ENCODE measurements around the gene COL10A1.
"Not testable (repeated sequence)": the region's sequence is repeated elsewhere in the genome, so short reads cannot be mapped to it uniquely, and the experiment has no call there.

COL10A1 gene

DNA sequence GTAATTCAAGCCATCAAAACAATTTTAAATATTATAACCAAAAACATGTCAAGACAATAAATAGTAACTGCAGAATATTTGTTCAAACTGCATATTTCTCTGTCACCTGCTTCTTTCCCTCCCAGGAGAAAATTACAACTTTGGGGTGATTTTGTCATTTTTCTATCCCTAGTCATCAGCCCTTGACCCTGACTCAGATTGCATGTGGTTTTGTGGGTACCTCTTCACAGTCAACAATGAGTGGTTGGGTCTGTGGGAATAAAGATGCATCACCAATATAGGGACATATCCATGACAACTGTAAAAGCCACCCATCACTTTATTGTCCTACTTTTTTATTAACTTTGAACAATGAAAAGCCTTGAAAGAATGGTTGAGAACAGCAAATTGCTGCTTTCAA lies 7.3 kb downstream of the COL10A1 start:
- no peak for DNase-seq

DNA sequence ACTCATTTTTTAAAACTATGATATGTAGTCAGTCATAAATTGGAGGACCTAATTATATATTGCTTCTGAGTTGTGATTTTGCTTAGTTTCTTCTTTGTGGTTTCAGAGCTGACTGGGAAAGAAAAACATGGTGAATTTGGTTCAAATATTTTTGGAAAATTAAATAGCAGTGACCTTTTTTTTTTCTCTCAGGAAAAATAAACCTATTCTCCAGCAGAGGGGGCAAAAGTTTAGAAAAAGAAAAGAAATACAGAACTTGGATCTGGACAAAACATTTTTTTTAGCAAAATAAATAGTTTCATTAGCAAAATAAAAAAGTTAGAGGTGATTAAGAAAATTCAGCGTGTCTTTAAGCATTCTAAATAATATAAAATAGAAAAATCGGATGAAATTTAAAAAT lies 10.2 kb downstream of the COL10A1 start:
- no peak for DNase-seq

GRCh38 chr6:116113386-116113785 lies 12.5 kb downstream of the COL10A1 start:
- DNase-seq, result no peak

DNA sequence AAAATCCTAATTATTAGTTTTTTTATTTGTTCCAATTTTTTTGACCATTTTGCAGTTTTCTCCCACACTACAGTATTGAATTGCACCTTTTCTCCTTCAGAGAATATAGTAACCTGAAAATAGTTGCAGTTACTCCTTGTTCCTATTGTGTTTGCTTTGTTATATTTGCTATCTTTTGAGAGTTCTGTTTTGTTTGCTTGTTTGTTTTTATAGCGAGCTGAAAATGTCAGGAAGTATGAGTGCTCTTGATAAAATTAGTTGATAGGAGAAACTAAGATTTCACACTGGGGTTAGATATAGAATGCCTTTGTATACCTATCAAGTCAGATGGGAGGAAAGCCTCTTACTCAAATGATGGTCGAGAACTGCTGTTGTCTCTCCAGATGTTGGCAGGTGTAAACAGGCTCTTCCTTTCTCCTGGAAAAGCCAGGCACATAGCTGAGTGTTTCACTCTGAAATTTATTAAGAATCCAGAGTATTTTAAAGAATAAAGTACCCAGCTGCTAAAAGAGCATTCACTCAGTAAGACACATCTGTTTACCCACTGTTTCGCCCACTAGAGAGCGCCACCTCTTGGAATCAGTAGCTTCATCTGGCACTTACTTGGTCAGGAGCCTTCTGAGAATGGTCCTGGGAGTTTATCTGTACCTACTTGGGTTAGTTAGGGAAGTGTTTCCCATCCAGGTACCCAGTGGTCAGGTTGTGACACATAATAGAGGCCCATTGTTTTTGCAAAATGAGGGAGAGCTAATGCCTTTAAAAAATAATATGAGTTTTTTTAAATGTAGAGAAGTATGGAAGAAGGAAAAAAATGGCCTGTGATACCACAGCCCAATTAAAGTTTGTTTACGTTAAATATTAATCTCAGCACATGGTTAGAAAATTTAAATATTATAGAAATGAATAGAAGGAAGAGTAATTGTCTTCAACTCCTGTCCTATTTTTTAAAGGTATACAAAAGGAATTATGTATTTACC lies 14.1 kb downstream of the COL10A1 start:
- peak; percentile 26 for DNase-seq

DNA sequence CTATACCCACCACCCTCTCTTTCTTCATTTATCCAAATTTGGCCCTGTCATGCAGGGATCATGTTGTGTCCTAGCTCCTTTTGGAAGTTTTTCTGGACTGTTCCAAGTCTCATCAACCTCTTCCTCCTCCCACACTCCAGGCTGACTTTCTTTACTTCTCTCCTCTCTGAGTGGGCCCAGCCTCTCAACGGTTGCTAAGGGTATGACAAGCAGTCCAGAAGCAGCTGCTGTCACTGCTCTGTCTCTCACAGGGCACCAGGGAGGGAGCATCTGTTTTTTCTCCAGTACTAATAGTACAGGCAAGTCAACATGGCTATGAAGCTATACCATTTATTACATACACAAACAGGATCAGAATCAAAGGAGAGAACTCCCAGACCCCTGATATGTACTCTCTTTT lies 17.1 kb downstream of the COL10A1 start:
- DNase-seq, result no peak

DNA sequence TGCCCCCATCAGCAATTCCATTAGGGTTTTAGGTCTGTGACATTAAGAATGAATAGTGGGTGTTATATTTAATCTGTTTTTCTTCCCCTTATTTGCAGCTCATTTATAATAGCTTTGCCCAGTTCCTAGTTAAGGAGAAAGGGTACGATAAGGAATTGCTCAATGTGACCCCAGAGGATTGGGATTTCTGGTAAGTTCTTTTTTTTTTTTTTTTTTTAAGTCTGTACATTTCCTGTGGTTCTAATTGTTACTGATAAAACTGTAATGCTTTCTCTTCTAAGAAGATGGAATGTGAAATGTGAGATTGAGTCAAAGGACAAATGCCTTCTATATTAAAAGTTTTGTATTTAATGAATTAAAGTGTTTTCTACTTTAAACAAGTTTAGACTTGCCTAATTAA lies 19.8 kb downstream of the COL10A1 start:
- no peak for DNase-seq

DNA sequence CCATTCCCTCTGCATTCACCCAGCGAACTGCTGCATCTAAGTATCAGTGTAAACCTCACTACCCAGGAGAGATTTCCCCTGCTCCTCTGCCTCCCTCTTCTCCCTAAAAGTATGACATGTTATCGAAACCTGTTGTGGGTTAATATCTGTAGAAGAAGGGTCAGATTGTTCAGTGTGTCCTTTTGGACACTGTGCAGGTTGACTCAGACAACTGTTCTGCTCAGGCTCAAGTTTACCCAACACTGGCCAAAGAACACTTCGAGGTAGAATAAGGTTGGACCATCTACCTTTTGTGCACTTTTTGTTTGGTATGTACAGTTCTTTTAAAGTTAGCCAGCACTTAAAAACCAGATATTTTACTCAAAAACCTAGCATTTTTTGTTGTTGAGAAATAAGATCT lies 20.7 kb downstream of the COL10A1 start:
- DNase-seq, result no peak

DNA sequence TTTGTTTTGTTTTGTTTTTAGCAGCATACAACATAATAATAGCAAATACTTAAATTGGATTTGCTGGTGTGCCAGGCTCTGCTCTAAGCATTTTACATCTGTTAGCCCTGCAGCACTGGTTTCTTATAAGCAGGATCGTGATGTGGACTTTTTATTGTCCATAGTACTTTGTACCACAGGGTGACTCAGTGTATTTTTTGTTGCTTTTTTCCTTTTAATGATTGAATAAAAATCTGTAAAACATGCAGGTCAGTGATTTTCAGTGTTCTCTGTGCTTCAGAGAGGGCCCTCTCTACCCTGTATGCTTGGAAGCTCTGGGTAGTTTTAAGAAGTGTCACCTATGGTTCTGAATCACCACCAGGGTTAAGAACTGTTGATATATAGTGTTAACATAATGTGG lies 21.3 kb downstream of the COL10A1 start:
- no peak for DNase-seq

DNA sequence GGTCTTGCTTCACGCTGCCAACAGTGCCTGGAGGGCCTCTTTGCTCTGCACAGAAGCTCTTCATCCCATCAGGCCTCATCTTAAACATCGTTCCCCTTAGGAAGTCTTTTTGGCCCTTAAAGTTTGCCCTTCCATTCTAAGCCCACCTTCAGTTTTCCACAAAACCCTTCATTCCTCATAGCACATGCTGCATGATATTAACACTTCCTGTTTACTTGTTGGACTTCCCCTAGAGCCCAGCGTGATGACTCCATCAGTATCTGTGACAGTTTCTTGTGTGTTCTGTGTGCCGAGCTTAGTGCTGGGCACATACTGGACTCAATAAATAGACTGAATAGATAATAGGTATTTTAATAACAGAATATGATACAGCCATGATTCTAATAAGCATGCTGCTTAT lies 23.1 kb downstream of the COL10A1 start:
- no peak for DNase-seq

GRCh38 chr6:116101790-116102189 lies 24.1 kb downstream of the COL10A1 start:
- no peak for DNase-seq

DNA sequence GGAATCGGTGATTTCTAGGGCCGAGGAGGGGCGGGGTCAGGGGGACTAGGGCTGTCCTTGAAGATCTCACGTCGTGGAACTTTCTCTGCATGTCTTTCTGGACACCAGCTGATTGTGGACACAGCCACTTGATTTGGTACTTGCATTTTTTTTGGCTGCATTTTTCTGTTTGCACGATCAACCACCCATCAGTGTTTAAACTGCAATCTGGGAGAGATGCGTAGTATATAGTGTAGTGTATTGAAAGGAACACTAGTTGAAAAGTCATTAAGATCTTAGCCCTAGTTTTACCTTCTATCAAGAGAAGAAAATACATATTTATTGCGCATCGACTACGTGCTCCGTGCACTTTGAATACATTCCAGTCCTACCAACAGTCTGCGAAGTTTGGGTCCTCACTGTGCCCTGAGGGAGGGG lies 24.6 kb downstream of the COL10A1 start:
- no peak for DNase-seq

GRCh38 chr6:116100419-116101301 lies 25.3 kb downstream of the COL10A1 start, which contains the start of gene NT5DC1:
Gene NT5DC1 (plus strand): TSS chr6:116100853. CDS start chr6:116100931, 78 bp downstream.
- peak; percentile 85 for DNase-seq

GRCh38 chr6:116099036-116099435 lies 26.9 kb downstream of the COL10A1 start:
- DNase-seq, result no peak

DNA sequence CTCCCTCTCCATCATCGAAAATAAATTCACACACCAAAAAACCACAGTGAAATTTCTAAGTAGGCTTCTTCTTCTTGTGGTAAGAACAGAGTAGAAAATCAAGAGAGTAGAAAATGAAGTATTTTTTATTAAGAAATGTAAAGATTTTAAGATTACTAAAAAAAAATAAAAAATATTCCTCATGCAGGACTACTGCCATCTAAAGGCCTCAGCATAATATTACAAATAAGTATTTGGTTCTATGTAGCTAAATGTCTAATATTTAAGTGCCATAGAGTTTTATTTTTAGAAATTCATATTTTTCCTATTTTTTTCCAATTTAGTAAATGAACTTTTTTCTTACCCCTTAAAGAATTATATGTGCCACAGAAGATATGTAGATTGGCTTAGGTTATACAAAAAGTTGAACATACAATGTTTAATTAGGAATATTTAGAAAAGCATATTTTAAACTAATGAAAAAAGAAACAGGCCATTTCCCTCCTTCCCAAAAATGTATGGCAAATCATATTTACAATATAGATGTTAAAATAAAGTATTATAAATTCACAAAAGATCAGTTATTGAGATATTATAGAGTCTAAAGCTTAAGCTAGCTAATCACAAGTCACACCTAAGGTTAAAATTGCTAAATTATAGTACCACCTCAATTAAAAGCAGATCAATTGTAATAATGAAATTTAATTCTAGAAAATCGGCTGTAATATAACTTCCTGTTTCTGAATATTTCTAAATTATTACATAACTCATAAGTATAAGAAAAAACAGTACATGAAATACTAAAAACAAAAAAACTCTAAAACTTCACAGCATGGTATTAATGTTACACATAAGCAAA lies 28.7 kb downstream of the COL10A1 start:
- no peak for DNase-seq

DNA sequence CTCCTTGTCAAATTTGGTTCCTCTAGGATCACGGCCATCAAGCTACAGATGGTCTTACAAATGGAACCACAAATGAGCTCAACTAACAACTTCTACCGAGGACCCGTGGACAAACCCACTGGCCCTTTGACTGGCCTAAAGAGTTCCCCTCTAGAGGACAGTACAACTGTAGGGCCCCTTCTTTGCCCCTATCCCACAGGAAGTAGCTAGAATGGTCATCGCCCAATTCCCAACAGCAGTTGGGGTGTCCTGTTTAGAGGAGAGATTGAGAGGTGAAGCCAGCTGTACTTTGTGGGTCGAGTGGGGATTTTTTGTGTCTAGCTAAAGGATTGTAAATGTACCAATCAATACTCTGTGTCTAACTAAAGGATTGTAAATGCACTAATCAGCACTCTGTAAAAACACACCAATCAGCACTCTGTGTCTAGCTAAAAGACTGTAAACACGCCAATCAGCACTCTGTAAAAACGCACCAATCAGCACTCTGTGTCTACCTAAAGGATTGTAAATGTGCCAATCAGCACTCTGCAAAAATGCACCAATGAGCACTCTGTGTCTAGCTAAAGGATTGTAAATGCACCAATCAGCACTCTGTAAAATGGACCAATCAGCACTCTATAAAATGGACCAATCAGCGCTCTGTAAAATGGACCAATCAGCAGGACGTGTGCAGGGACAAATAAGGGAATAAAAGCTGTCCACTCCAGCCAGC lies 29.7 kb downstream of the COL10A1 start:
- DNase-seq, result not testable (repeated sequence)

DNA sequence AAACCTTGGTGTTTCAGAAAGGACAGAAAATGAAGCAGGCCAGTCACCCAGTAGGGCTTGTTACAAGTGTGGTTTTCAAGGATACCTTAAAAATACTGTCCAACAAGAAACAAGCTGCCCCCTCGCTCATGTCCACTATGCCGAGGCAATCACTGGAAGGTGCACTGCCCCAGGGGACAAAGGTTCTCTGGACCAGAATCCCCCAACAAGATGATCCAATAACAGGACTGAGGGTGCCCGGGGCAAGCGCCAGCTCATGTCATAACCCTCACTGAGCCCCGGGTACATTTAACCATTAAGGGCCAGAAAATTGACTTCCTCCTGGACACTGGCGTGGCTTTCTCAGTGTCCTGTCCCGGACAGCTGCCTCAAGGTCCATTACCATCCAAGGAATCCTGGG lies 31.9 kb downstream of the COL10A1 start:
- no peak for DNase-seq

- no peak for DNase-seq
Observed at GRCh38 chr6:116090251-116090650, 35.7 kb downstream of the COL10A1 start.

DNA sequence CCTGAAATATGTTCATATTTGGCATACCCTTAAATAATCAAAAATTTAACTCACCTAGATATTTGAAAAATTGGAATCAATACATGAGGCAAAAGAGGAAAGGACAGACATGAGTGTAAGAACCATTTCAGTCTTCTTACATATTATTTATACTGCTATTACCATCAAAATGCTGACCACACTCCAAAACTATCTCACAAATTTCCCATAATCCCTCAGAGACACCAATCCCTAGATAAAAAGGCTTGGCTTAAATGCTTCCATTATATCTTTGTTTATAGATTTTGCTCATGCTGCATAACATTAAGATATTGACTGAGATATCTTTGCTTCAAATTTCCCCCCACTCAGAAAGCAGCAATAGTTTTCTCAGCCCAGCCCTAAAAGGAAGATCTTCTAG lies 37.0 kb downstream of the COL10A1 start:
- DNase-seq, result no peak

DNA sequence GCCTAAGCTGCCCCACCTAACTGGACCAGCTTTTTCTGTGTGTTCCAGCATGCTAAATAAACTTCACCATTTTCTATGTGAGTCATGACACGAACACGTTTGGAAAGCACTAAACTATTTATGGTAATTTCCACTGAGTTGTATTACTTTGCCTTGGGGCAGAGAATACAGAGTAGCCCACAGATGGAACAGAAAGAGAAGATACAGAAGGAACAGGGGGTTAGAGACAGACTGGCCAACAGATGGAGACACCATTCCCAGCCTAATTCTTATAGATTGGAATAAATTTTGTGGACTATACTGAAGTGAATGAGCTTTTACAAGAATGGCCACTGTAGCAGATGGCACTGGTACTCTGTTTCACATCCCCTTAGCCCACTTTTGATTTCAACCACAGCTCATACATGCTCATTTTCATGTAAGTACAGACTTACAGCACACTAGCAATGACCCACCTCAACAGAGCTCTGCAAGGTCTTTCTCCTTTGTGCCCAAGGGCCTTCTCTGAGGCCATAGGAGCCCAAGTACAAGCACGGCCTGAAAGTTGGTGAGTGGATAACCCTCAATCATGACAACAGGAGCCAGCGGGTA lies 38.4 kb downstream of the COL10A1 start:
- DNase-seq, result no peak

GRCh38 chr6:116084284-116084683 lies 41.6 kb downstream of the COL10A1 start:
- no peak for DNase-seq

- DNase-seq, result no peak
Observed at GRCh38 chr6:116083052-116083451, 42.9 kb downstream of the COL10A1 start.

DNA sequence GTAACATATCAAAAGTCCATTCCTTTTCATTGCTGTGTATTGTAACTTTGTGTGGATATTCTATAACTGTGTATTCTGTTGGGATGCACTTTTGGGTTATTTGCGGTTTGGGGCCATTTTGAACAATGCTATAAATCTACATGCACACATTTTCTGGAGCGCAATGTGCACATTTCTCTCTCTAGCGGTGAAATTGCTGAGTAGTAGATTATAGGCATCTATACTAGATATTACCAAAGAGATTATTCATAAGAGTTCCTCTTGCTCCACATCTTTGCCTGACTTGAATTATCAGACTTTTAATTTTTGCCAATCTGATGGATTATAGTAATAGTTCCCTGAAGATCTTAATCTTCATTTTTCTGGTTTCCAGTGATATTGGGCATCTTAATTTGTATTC lies 47.0 kb downstream of the COL10A1 start:
- no peak for DNase-seq
